Muscle layer of colon (tissue), 2 donors: ENCODE measurements around the gene ADSS1.

ENCODE experiments used
- H3K27ac ChIP-seq: one replicate; pipeline ENCODE4 v1.7.0; 2013; ENCODE audit warnings: low read depth, mild to moderate bottlenecking, low read length, moderate library complexity
- H3K27me3 ChIP-seq, 2 donors: one replicate each; pipeline ENCODE4 v1.7.0; 2013; ENCODE audit warnings: low read length in 2 of 2, mild to moderate bottlenecking in 2 of 2; ENCODE audit not compliant: insufficient read depth in 2 of 2, control insufficient read depth in 1 of 2
- H3K36me3 ChIP-seq: one replicate; pipeline ENCODE4 v1.7.0; 2013; ENCODE audit warnings: mild to moderate bottlenecking, low read length; ENCODE audit not compliant: insufficient read depth
- H3K4me1 ChIP-seq: one replicate; pipeline ENCODE4 v1.7.0; 2013; ENCODE audit warnings: mild to moderate bottlenecking, low read length; ENCODE audit not compliant: insufficient read depth
- H3K4me3 ChIP-seq, 2 donors: one replicate each; pipeline ENCODE4 v1.7.0; 2013; ENCODE audit warnings: low read length in 2 of 2, low read depth in 1 of 2, mild to moderate bottlenecking in 1 of 2, moderate library complexity in 1 of 2
- H3K9ac ChIP-seq: one replicate; pipeline ENCODE4 v1.7.0; 2013; ENCODE audit warnings: low read length
- H3K9me3 ChIP-seq: one replicate; pipeline ENCODE4 v1.7.0; 2013; ENCODE audit warnings: mild to moderate bottlenecking, low read length
- donor health status: abdominal sarcoma.
- donor health status: Adenocarcinoma of cecum.

ADSS1 gene

GRCh38 chr14:104771918-104772706, 48.1 kb downstream of the ADSS1 start:
- no peaks in the 10 kb centered on the region for H3K9me3 ChIP-seq
- H3K36me3 ChIP-seq = peaks cover 17% of the 10 kb centered on the region
- no peaks in the 10 kb centered on the region for H3K27me3 ChIP-seq
- H3K4me3 ChIP-seq = no peak overlapping the region
- no peak overlapping the region for H3K9ac ChIP-seq
- H3K4me1 ChIP-seq = peaks cover 7% of the 10 kb centered on the region
- no peak overlapping the region for H3K27ac ChIP-seq

GRCh38 chr14:104772707-104773504, 48.9 kb downstream of the ADSS1 start:
- Histone ChIP-seq H3K36me3 (peaks cover 17% of the 10 kb centered on the region), H3K27me3 (no peaks in the 10 kb centered on the region), H3K9ac (no peak overlapping the region), H3K4me1 (peaks cover 7% of the 10 kb centered on the region), H3K9me3 (no peaks in the 10 kb centered on the region), H3K27ac (no peak overlapping the region), H3K4me3 (no peak overlapping the region)

- peaks cover 17% of the 10 kb centered on the region for H3K36me3 ChIP-seq
- no peak overlapping the region for H3K4me3 ChIP-seq
- no peaks in the 10 kb centered on the region for H3K27me3 ChIP-seq
- peaks cover 2% of the 10 kb centered on the region for H3K4me1 ChIP-seq
- H3K9ac ChIP-seq = no peak overlapping the region
- no peak overlapping the region for H3K27ac ChIP-seq
- no peaks in the 10 kb centered on the region for H3K9me3 ChIP-seq
These were observed 49.8 kb downstream of the ADSS1 start for GRCh38 chr14:104773505-104774452.

- H3K9ac ChIP-seq = no peak overlapping the region
- H3K27me3 ChIP-seq = no peaks in the 10 kb centered on the region
- no peaks in the 10 kb centered on the region for H3K4me1 ChIP-seq
- no peak overlapping the region for H3K4me3 ChIP-seq
- no peak overlapping the region for H3K27ac ChIP-seq
- H3K9me3 ChIP-seq = no peaks in the 10 kb centered on the region
- peaks cover 17% of the 10 kb centered on the region for H3K36me3 ChIP-seq
These were observed 50.5 kb downstream of the ADSS1 start for GRCh38 chr14:104774453-104775072.

GRCh38 chr14:104775073-104775489, 51.1 kb downstream of the ADSS1 start:
- H3K27me3 ChIP-seq = no peaks in the 10 kb centered on the region
- no peak overlapping the region for H3K4me3 ChIP-seq
- peaks cover 17% of the 10 kb centered on the region for H3K36me3 ChIP-seq
- no peak overlapping the region for H3K27ac ChIP-seq
- H3K9me3 ChIP-seq = no peaks in the 10 kb centered on the region
- H3K9ac ChIP-seq = no peak overlapping the region
- no peaks in the 10 kb centered on the region for H3K4me1 ChIP-seq

- no peaks in the 10 kb centered on the region for H3K4me1 ChIP-seq
- H3K36me3 ChIP-seq = peaks cover 7% of the 10 kb centered on the region
- H3K9ac ChIP-seq = no peak overlapping the region
These were observed 52.5 kb downstream of the ADSS1 start for GRCh38 chr14:104776481-104776880.

GRCh38 chr14:104776961-104777807, 53.2 kb downstream of the ADSS1 start:
- no peak overlapping the region for H3K9ac ChIP-seq
- H3K9me3 ChIP-seq = no peaks in the 10 kb centered on the region
- H3K27me3 ChIP-seq = no peaks in the 10 kb centered on the region
- no peak overlapping the region for H3K27ac ChIP-seq
- H3K36me3 ChIP-seq = peaks cover under 1% of the 10 kb centered on the region
- H3K4me3 ChIP-seq = no peak overlapping the region
- H3K4me1 ChIP-seq = no peaks in the 10 kb centered on the region

More at GRCh38 chr14:104776481-104776880, 52.5 kb downstream of the ADSS1 start:
- Histone ChIP-seq H3K4me3 (no peak overlapping the region), H3K9me3 (no peaks in the 10 kb centered on the region), H3K27ac (no peak overlapping the region), H3K27me3 (no peaks in the 10 kb centered on the region)

- Histone ChIP-seq H3K9me3 (no peaks in the 10 kb centered on the region), H3K9ac (no peak overlapping the region), H3K27ac (no peak overlapping the region), H3K4me3 (no peak overlapping the region), H3K4me1 (no peaks in the 10 kb centered on the region), H3K36me3 (no peaks in the 10 kb centered on the region), H3K27me3 (no peaks in the 10 kb centered on the region)
These were observed 53.8 kb downstream of the ADSS1 start for GRCh38 chr14:104777808-104778249.

GRCh38 chr14:104778694-104779331, 54.8 kb downstream of the ADSS1 start:
- H3K27me3 ChIP-seq = no peaks in the 10 kb centered on the region
- H3K4me3 ChIP-seq = no peak overlapping the region
- H3K4me1 ChIP-seq = no peaks in the 10 kb centered on the region
- H3K36me3 ChIP-seq = no peaks in the 10 kb centered on the region
- H3K9ac ChIP-seq = no peak overlapping the region
- H3K27ac ChIP-seq = no peak overlapping the region
- H3K9me3 ChIP-seq = no peaks in the 10 kb centered on the region
